ENCODE results near the gene CHST12. TPM values are rescaled to one million over a fixed set of nuclear protein-coding genes. Genes with fewer than 3 reads are reported as not detected.

Gene CHST12
- total RNA-seq, 2 donors from 2014 or later: 8.7 to 8.8 TPM

- H3K9ac ChIP-seq (ENCODE audit: low read depth in 2 of 2, low read length in 2 of 2): no peak overlapping the region
- no peak for TF ChIP-seq CTCF (IDR thresholded peaks at IDR 0.05)
- no peaks in the 10 kb centered on the region for H3K9me3 ChIP-seq
These were observed 38.1 kb downstream of the CHST12 start for GRCh38 chr7:2441430-2442058.

GRCh38 chr7:2443491-2443890 lies 40.1 kb downstream of the CHST12 start:
- Histone ChIP-seq H3K4me3 (no peak overlapping the region), H3K27me3 (no peaks in the 10 kb centered on the region), H3K4me1 (no peaks in the 10 kb centered on the region), H3K27ac (no peak overlapping the region), H3K9ac (ENCODE audit: low read depth in 2 of 2, low read length in 2 of 2) (no peak overlapping the region), H3K36me3 (no peaks in the 10 kb centered on the region), H3K9me3 (no peaks in the 10 kb centered on the region)
- no peak for DNase-seq
- no peak for TF ChIP-seq CTCF (IDR thresholded peaks at IDR 0.05)
- intact Hi-C loops (cut with DNase I): no loop called here

More at GRCh38 chr7:2441430-2442058, 38.1 kb downstream of the CHST12 start:
- Histone ChIP-seq H3K36me3 (no peaks in the 10 kb centered on the region), H3K4me1 (no peaks in the 10 kb centered on the region), H3K27me3 (no peaks in the 10 kb centered on the region), H3K4me3 (no peak overlapping the region), H3K27ac (no peak overlapping the region)
- intact Hi-C loops (cut with DNase I): no loop called here
- no peak for DNase-seq

GRCh38 chr7:2444476-2444875 lies 41.1 kb downstream of the CHST12 start:
- no peak for TF ChIP-seq CTCF (IDR thresholded peaks at IDR 0.05)
- Histone ChIP-seq H3K27ac (no peak overlapping the region), H3K4me1 (no peaks in the 10 kb centered on the region), H3K9me3 (no peaks in the 10 kb centered on the region), H3K4me3 (no peak overlapping the region), H3K27me3 (no peaks in the 10 kb centered on the region), H3K9ac (ENCODE audit: low read depth in 2 of 2, low read length in 2 of 2) (no peak overlapping the region), H3K36me3 (no peaks in the 10 kb centered on the region)
- DNase-seq: no peak
- intact Hi-C loops (cut with DNase I): no loop called here

GRCh38 chr7:2445047-2445446 lies 41.6 kb downstream of the CHST12 start:
- intact Hi-C loops (cut with DNase I): loop anchor here (5.0 kb wide), 1 partner anchor 237 kb away; no protein-coding TSS in a partner anchor
- no peak overlapping the region for H3K4me3 ChIP-seq

GRCh38 chr7:2445898-2446555 lies 42.6 kb downstream of the CHST12 start:
- Histone ChIP-seq H3K9me3 (no peaks in the 10 kb centered on the region), H3K4me1 (no peaks in the 10 kb centered on the region), H3K9ac (ENCODE audit: low read depth in 2 of 2, low read length in 2 of 2) (no peak overlapping the region), H3K27me3 (no peaks in the 10 kb centered on the region), H3K36me3 (no peaks in the 10 kb centered on the region), H3K4me3 (no peak overlapping the region), H3K27ac (no peak overlapping the region)
- no peak for DNase-seq
- intact Hi-C loops (cut with DNase I): loop anchor here (5.0 kb wide), 1 partner anchor 236 kb away; no protein-coding TSS in a partner anchor
- TF ChIP-seq CTCF (IDR thresholded peaks at IDR 0.05): no peak

More at GRCh38 chr7:2445047-2445446, 41.6 kb downstream of the CHST12 start:
- H3K36me3 ChIP-seq: no peaks in the 10 kb centered on the region
- DNase-seq: no peak
- no peaks in the 10 kb centered on the region for H3K9me3 ChIP-seq
- H3K27me3 ChIP-seq: no peaks in the 10 kb centered on the region
- H3K4me1 ChIP-seq: no peaks in the 10 kb centered on the region
- H3K9ac ChIP-seq (ENCODE audit: low read depth in 2 of 2, low read length in 2 of 2): no peak overlapping the region
- H3K27ac ChIP-seq: no peak overlapping the region
- no peak for TF ChIP-seq CTCF (IDR thresholded peaks at IDR 0.05)

Measured in colonic mucosa (tissue), 4 donors.